BJ (cell line): ENCODE measurements around the gene MTARC2. TPM values are rescaled to one million over a fixed set of nuclear protein-coding genes. Genes with fewer than 3 reads are reported as not detected.

Experiments
- CTCF ChIA-PET: fragments of 350-600 bp; formaldehyde crosslinking; extraction: SDS; loops from one replicate; lab custom pipeline; 2021; ENCODE audit warnings: antibody characterized with exemption, inconsistent platforms; lab: Yijun Ruan, JAX
- POLR2A ChIA-PET: fragments of 300-600 bp; sonication (Branson Sonifier 250); formaldehyde crosslinking; extraction: SDS; loops from one replicate; lab custom pipeline; 2021; ENCODE audit warnings: antibody characterized with exemption; lab: Charles Lee
- DNase-seq: peaks from one replicate; pipeline ENCODE4 v3.0.0-alpha.2; 2011; ENCODE audit warnings: low read depth
- H3K27me3 ChIP-seq: 2 replicates; pipeline ENCODE4 v1.6.0; 2011; ENCODE audit warnings: low read length; ENCODE audit not compliant: control insufficient read depth, insufficient read depth
- H3K36me3 ChIP-seq: 2 replicates; pipeline ENCODE4 v1.5.1; 2011; ENCODE audit warnings: low read length; ENCODE audit not compliant: control insufficient read depth, insufficient read depth
- H3K4me3 ChIP-seq: 2 replicates; pipeline ENCODE4 v1.5.1; 2011; ENCODE audit warnings: low read depth, mild to moderate bottlenecking, control low read depth, low read length
- polyA plus RNA-seq: library from polyadenylated mRNA; depleted of rRNA; stranded (reverse); fragments of >200 nt; gene quantifications from 2 replicates; pipeline ENCODE4 v1.2.3, GENCODE V29; 2011
- TF ChIP-seq, protein P1 (sequence below): IDR thresholded peaks from 2 replicates; pipeline ENCODE4 v1.5.1; 2011; ENCODE audit warnings: low read depth, mild to moderate bottlenecking, control low read depth, inconsistent platforms, low read length, moderate library complexity; ENCODE audit not compliant: insufficient read depth

MTARC2 gene
- polyA plus RNA-seq, 1 experiment: 5.7 TPM

DNA sequence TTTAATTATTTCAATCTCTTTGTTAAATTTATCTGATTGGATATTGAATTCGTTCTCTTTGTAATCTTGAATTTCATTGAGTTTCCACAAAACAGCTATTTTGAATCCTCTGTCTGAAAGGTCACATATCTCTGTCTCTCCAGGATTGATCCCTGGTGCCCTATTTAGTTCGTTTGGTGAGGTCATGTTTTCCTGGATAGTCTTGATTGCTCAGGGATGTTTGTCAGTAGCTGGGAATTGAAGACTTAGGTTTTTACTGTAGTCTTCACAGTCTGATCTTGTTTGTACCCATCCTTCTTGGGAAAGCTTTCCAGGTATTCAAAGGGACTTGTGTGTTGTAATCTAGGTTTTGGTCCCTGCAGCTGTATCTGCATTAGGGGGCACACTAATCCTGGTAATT lies 6.8 kb upstream of the MTARC2 start:
- TF ChIP-seq, protein P1, sequence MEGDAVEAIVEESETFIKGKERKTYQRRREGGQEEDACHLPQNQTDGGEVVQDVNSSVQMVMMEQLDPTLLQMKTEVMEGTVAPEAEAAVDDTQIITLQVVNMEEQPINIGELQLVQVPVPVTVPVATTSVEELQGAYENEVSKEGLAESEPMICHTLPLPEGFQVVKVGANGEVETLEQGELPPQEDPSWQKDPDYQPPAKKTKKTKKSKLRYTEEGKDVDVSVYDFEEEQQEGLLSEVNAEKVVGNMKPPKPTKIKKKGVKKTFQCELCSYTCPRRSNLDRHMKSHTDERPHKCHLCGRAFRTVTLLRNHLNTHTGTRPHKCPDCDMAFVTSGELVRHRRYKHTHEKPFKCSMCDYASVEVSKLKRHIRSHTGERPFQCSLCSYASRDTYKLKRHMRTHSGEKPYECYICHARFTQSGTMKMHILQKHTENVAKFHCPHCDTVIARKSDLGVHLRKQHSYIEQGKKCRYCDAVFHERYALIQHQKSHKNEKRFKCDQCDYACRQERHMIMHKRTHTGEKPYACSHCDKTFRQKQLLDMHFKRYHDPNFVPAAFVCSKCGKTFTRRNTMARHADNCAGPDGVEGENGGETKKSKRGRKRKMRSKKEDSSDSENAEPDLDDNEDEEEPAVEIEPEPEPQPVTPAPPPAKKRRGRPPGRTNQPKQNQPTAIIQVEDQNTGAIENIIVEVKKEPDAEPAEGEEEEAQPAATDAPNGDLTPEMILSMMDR: no peak
- Histone ChIP-seq H3K27me3 (0 out of 2 replicates have a peak, but pooled peaks cover 2% of the 10 kb centered on the region), H3K36me3 (no peaks in the 10 kb centered on the region), H3K4me3 (no peak overlapping the region)
- POLR2A ChIA-PET: no interaction called here
- DNase-seq: no peak
- CTCF ChIA-PET: interaction anchor here (2.6 to 3.2 kb wide), 2 partner anchors 7 to 35 kb away, joined by 11 to 22 read pairs; no protein-coding TSS in a partner anchor

DNA sequence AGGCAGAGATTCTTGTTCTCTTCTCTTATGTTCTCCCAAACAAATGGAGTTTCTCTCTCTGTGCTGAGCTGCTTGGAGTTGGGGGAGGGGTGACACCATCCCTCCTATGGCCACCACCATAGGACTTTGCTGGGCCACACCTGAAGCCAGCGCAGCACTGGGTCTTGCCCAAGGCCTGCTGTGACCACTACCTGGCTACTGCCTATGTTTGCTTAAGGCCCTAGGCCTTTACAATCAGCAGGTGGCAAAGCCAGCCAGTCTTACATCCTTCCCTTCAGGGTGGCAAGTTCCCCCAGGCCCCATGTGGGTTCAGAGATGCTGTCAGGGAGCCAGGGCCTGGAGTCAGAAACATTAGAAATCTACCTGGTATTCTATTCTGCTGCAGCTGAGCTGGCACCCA lies 6.3 kb upstream of the MTARC2 start:
- Histone ChIP-seq H3K27me3 (0 out of 2 replicates have a peak, but pooled peaks cover 2% of the 10 kb centered on the region), H3K36me3 (no peaks in the 10 kb centered on the region), H3K4me3 (no peak overlapping the region)
- CTCF ChIA-PET: interaction anchor here (3.2 kb wide), 1 partner anchor 8 kb away, joined by 22 read pairs; no protein-coding TSS in a partner anchor
- TF ChIP-seq, protein P1: no peak
- POLR2A ChIA-PET: no interaction called here
- no peak for DNase-seq

DNA sequence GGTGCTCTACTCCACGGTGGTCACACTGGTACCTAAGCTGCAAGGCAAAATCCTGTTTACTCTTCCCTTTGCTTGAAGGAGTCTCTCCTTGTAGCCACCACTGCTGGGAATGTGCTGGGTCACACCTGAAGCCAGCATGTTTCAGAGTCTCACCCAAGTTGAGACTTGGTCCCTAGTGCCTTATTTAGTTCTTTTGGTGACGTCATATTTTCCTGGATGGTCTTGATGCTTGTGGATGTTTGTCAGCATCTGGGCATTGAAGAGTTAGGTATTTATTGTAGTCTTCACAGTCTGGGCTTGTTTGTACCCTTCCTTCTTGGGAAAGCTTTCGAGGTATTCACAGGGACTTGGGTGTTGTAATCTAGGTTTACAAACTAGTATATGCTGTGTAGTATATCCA lies 5.6 kb upstream of the MTARC2 start:
- Histone ChIP-seq H3K4me3 (no peak overlapping the region), H3K36me3 (no peaks in the 10 kb centered on the region), H3K27me3 (0 out of 2 replicates have a peak, but pooled peaks cover 2% of the 10 kb centered on the region)
- POLR2A ChIA-PET: no interaction called here
- TF ChIP-seq, protein P1: no peak
- DNase-seq: no peak
- CTCF ChIA-PET: interaction anchor here (3.2 kb wide), 1 partner anchor 8 kb away, joined by 22 read pairs; no protein-coding TSS in a partner anchor

DNA sequence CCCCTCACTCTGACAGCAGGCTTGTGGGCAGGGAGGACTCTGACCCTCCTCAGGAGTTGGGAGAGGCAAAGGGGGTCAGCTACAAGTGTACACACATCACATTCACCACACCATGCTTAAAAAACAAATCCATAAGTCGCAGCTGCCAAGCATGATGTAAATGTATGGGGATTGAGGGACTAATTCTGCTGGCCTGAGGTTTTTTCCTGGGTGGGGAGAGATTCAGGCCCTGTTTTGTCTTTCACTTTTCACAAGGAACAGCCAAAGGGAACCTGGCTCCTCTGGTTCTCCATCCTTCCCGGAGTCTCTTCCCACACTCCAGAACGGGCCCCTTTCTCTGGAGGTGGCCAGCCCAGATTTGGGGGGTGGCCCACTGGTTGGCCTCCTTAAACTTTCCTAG lies 1.3 kb upstream of the MTARC2 start:
- CTCF ChIA-PET: interaction anchor here (0.9 to 3.4 kb wide), 4 partner anchors 9 to 67 kb away, joined by 3 to 23 read pairs (median 10); no protein-coding TSS in a partner anchor
- Histone ChIP-seq H3K27me3 (no peaks in the 10 kb centered on the region), H3K36me3 (no peaks in the 10 kb centered on the region), H3K4me3 (no peak overlapping the region)
- POLR2A ChIA-PET: no interaction called here
- TF ChIP-seq, protein P1: no peak
- no peak for DNase-seq

DNA sequence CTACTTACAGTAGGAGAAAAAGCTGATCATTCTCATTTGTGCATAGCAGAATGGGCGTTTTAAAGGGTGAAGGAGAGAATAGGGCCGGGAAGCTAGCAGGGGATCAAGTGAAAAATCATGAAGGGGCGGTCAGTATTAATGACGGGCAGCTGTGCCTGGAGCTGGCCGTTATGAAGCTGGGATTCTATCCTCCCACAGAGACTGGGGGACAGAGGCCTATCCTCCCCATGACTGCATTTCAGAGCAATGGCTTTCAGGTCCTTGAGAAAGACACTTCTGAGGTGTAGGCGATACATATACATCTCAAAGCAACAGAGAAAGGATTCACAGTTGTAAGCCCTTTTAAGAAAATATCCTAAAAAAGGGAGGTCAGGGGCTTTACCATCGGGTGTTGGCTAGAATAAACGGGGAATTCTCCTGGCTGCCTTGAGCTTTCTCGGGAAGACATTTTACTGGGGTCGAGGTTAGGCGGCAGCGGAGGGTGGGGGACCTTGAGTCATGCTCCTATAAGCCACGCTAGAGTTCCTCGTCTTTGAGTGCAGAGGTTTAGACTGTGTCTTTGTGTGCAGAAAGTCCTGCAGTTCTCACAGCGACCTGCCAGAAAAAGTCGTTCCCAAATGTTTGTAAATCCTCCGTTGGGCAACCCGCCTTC lies 559 bp upstream of the MTARC2 start:
- Histone ChIP-seq H3K36me3 (no peaks in the 10 kb centered on the region), H3K4me3 (peak overlapping the region; percentile 66), H3K27me3 (no peaks in the 10 kb centered on the region)
- DNase-seq: no peak
- TF ChIP-seq, protein P1: no peak
- ChIA-PET POLR2A (no interaction called here), CTCF (interaction anchor here (0.8 to 3.4 kb wide), 6 partner anchors 10 to 68 kb away, joined by 3 to 23 read pairs (median 8); no protein-coding TSS in a partner anchor)
